Loucy (cell line): Measurements from ENCODE around the gene PI3.

ENCODE experiments used
- H2AFZ ChIP-seq: fragments of 200-600 bp; sonication (generic); 2 replicates; pipeline ENCODE4 v1.6.0; 2016; ENCODE audit warnings: antibody characterized with exemption, mild to moderate bottlenecking, low read length, moderate library complexity
- H3F3A ChIP-seq: fragments of 200-600 bp; 2 replicates; pipeline ENCODE4 v1.6.0; 2016; ENCODE audit warnings: antibody characterized with exemption, low read depth, mild to moderate bottlenecking
- H3K27me3 ChIP-seq: fragments of 200-600 bp; sonication (generic); 2 replicates; pipeline ENCODE4 v1.6.1; 2014; ENCODE audit warnings: low read length, mild to moderate bottlenecking; ENCODE audit not compliant: insufficient read depth, poor library complexity, severe bottlenecking
- H3K36me3 ChIP-seq: fragments of 200-600 bp; sonication (generic); 2 replicates; pipeline ENCODE4 v1.6.1; 2016; ENCODE audit warnings: low read length; ENCODE audit not compliant: insufficient read depth
- H3K4me1 ChIP-seq: fragments of 200-600 bp; sonication (generic); 2 replicates; pipeline ENCODE4 v1.5.1; 2014; ENCODE audit warnings: low read length, mild to moderate bottlenecking; ENCODE audit not compliant: insufficient read depth, poor library complexity, severe bottlenecking
- H3K4me2 ChIP-seq: fragments of 200-600 bp; sonication (generic); 2 replicates; pipeline ENCODE4 v1.6.0; 2014; ENCODE audit warnings: antibody characterized with exemption, low read length, low read depth, mild to moderate bottlenecking; ENCODE audit not compliant: poor library complexity, severe bottlenecking
- H3K4me3 ChIP-seq: fragments of 200-600 bp; sonication (generic); 2 replicates; pipeline ENCODE4 v1.5.1; 2014; ENCODE audit warnings: low read length, mild to moderate bottlenecking, mixed read lengths; ENCODE audit not compliant: poor library complexity, severe bottlenecking
- H3K79me2 ChIP-seq: fragments of 200-600 bp; sonication (generic); 2 replicates; pipeline ENCODE4 v1.6.1; 2014; ENCODE audit warnings: low read length; ENCODE audit not compliant: insufficient read depth
- H3K9ac ChIP-seq: fragments of 200-600 bp; sonication (generic); 2 replicates; pipeline ENCODE4 v1.6.0; 2014; ENCODE audit warnings: mild to moderate bottlenecking, low read depth, low read length, moderate library complexity; ENCODE audit not compliant: poor library complexity, severe bottlenecking
- H3K9me2 ChIP-seq: fragments of 200-600 bp; sonication (generic); replicated peaks from 2 replicates; pipeline ENCODE4 v1.6.1; 2016; ENCODE audit warnings: low read depth, low read length, mixed read lengths
- H3K9me3 ChIP-seq: fragments of 200-600 bp; sonication (generic); 2 replicates; pipeline ENCODE4 v1.6.1; 2014; ENCODE audit warnings: mild to moderate bottlenecking, antibody characterized with exemption, low read length, low read depth; ENCODE audit not compliant: insufficient read depth
- H4K20me1 ChIP-seq: fragments of 200-600 bp; sonication (generic); 2 replicates; pipeline ENCODE4 v1.6.0; 2014; ENCODE audit warnings: antibody characterized with exemption, low read length, mild to moderate bottlenecking; ENCODE audit not compliant: insufficient read depth, poor library complexity, severe bottlenecking
- EZH2phosphoT487 ChIP-seq: fragments of 200-600 bp; IDR thresholded peaks from 2 replicates; pipeline ENCODE4 v1.6.1; 2018; ENCODE audit warnings: antibody characterized with exemption, mild to moderate bottlenecking, moderate library complexity, borderline replicate concordance
- TF ChIP-seq, protein P1 (sequence below): fragments of 200-600 bp; sonication (generic); conservative IDR thresholded peaks from 2 replicates; pipeline ENCODE4 v1.5.1; 2014; ENCODE audit warnings: mild to moderate bottlenecking, antibody characterized with exemption, low read length

Gene PI3

GRCh38 chr20:45189861-45190260 lies 15.2 kb downstream of the PI3 start:
- no peaks in the 10 kb centered on the region for H3K79me2 ChIP-seq
- H3F3A ChIP-seq = no peaks in the 10 kb centered on the region
- no peaks in the 10 kb centered on the region for H3K4me1 ChIP-seq
- no peak overlapping the region for H3K4me2 ChIP-seq
- TF ChIP-seq EZH2phosphoT487 = no peak
- TF ChIP-seq, protein P1, sequence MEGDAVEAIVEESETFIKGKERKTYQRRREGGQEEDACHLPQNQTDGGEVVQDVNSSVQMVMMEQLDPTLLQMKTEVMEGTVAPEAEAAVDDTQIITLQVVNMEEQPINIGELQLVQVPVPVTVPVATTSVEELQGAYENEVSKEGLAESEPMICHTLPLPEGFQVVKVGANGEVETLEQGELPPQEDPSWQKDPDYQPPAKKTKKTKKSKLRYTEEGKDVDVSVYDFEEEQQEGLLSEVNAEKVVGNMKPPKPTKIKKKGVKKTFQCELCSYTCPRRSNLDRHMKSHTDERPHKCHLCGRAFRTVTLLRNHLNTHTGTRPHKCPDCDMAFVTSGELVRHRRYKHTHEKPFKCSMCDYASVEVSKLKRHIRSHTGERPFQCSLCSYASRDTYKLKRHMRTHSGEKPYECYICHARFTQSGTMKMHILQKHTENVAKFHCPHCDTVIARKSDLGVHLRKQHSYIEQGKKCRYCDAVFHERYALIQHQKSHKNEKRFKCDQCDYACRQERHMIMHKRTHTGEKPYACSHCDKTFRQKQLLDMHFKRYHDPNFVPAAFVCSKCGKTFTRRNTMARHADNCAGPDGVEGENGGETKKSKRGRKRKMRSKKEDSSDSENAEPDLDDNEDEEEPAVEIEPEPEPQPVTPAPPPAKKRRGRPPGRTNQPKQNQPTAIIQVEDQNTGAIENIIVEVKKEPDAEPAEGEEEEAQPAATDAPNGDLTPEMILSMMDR = no peak
- no peak overlapping the region for H2AFZ ChIP-seq
- H3K9ac ChIP-seq = no peak overlapping the region
- H3K9me2 ChIP-seq = no peaks in the 10 kb centered on the region
- H4K20me1 ChIP-seq = no peaks in the 10 kb centered on the region
- H3K36me3 ChIP-seq = no peaks in the 10 kb centered on the region
- H3K9me3 ChIP-seq = no peaks in the 10 kb centered on the region
- H3K4me3 ChIP-seq = no peak overlapping the region
- peaks cover 5% of the 10 kb centered on the region for H3K27me3 ChIP-seq

DNA sequence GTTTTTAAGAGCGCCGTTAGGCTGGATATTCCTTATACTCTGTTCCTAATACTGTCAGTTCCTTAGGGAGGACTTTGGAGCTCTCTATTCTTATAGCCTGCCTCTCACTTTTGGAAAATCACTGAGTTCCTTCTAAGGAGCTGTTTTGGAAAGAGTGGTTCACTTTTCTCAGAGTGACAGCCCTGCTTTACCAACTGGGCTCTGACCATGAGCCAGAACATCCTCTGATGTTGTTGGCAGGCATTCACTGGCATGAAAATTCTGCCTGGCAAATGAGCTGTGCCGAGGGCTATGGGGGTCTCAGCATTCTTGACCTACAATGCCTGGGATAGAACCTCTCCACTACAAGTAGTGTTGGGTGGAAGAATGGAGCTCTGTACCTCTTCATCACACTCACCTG lies 17.2 kb downstream of the PI3 start:
- TF ChIP-seq, protein P1 = no peak
- TF ChIP-seq EZH2phosphoT487 = no peak
- no peaks in the 10 kb centered on the region for H3K36me3 ChIP-seq
- H3K4me3 ChIP-seq = no peak overlapping the region
- H4K20me1 ChIP-seq = no peaks in the 10 kb centered on the region
- no peaks in the 10 kb centered on the region for H3K9me2 ChIP-seq
- no peaks in the 10 kb centered on the region for H3K79me2 ChIP-seq
- H3K4me2 ChIP-seq = no peak overlapping the region
- peaks cover 5% of the 10 kb centered on the region for H3K27me3 ChIP-seq
- H3K9me3 ChIP-seq = no peaks in the 10 kb centered on the region
- no peaks in the 10 kb centered on the region for H3F3A ChIP-seq
- H2AFZ ChIP-seq = no peak overlapping the region
- H3K4me1 ChIP-seq = no peaks in the 10 kb centered on the region
- no peak overlapping the region for H3K9ac ChIP-seq

GRCh38 chr20:45193331-45193730 lies 18.6 kb downstream of the PI3 start:
- TF ChIP-seq, protein P1 = no peak
- no peak for TF ChIP-seq EZH2phosphoT487
- no peaks in the 10 kb centered on the region for H3K9me3 ChIP-seq

More at GRCh38 chr20:45193331-45193730, 18.6 kb downstream of the PI3 start:
- Histone ChIP-seq H3K36me3 (no peaks in the 10 kb centered on the region), H3K4me2 (no peak overlapping the region), H3K4me1 (no peaks in the 10 kb centered on the region), H3F3A (no peaks in the 10 kb centered on the region), H3K79me2 (no peaks in the 10 kb centered on the region), H3K27me3 (peaks cover 5% of the 10 kb centered on the region), H3K4me3 (no peak overlapping the region), H3K9me2 (no peaks in the 10 kb centered on the region), H3K9ac (no peak overlapping the region), H2AFZ (no peak overlapping the region), H4K20me1 (no peaks in the 10 kb centered on the region)
